ENCODE data around the gene TAS2R1. TPM values are rescaled to one million over a fixed set of nuclear protein-coding genes. Genes with fewer than 3 reads are reported as not detected.
A peak's percentile ranks its signal among the peaks of the same experiment; 100 is the strongest.

Gene TAS2R1
- 0.12 TPM in 2 replicates for polyA plus RNA-seq (2013)

- no peaks in the 10 kb centered on the region for H3K27me3 ChIP-seq (ENCODE audit: insufficient read depth, low read length)
- H3K27ac ChIP-seq (ENCODE audit: low read depth, low read length) = no peak within 1 kb of the TSS
- no peaks in the 10 kb centered on the region for H3K9me3 ChIP-seq (ENCODE audit: insufficient read depth, low read depth, low read length)
- no peak within 1 kb of the TSS for H3K14ac ChIP-seq (ENCODE audit: low read length)
- no peaks in the 10 kb centered on the region for H3K79me2 ChIP-seq (ENCODE audit: control insufficient read depth, insufficient read depth, low read length, poor library complexity)
- no peak within 1 kb of the TSS for H2BK5ac ChIP-seq (ENCODE audit: low read depth, low read length, poor library complexity)
- H3K79me1 ChIP-seq (ENCODE audit: low read length) = no peaks in the 10 kb centered on the region
- no peak within 1 kb of the TSS for H4K8ac ChIP-seq (ENCODE audit: low read depth, low read length)
- no CpG with 5 or more reads among the region's 1 CpG for WGBS (ENCODE audit: extremely low coverage, insufficient coverage, insufficient read length)
- no peak within 1 kb of the TSS for H4K12ac ChIP-seq (ENCODE audit: low read depth, low read length)
- H3K4me2 ChIP-seq (ENCODE audit: low read length) = no peak within 1 kb of the TSS
- no peak for DNase-seq
- no peak within 1 kb of the TSS for H2BK120ac ChIP-seq (ENCODE audit: insufficient read depth, low read length, poor library complexity)
- H3K4me3 ChIP-seq (ENCODE audit: low read depth, low read length) = no peak within 1 kb of the TSS
- H2AK5ac ChIP-seq (ENCODE audit: low read length) = no peak within 1 kb of the TSS
- H2BK12ac ChIP-seq (ENCODE audit: low read length) = no peak within 1 kb of the TSS
- H3K18ac ChIP-seq (ENCODE audit: low read length) = no peak within 1 kb of the TSS
- no peak within 1 kb of the TSS for H4K91ac ChIP-seq (ENCODE audit: low read depth, low read length)
- H3K36me3 ChIP-seq (ENCODE audit: control insufficient read depth in 1 of 2, insufficient read depth in 2 of 2, low read length in 2 of 2) = no peaks in the 10 kb centered on the region
- no peak within 1 kb of the TSS for H3K23ac ChIP-seq (ENCODE audit: low read length)
- H2AFZ ChIP-seq (ENCODE audit: insufficient read depth, low read length, poor library complexity) = no peak within 1 kb of the TSS
- no peak within 1 kb of the TSS for H3K9ac ChIP-seq (ENCODE audit: low read length)
- H3K4me1 ChIP-seq (ENCODE audit: control insufficient read depth in 1 of 2, insufficient read depth in 2 of 2, low read length in 2 of 2) = no peaks in the 10 kb centered on the region
- H3K4ac ChIP-seq (ENCODE audit: low read depth, low read length) = no peak within 1 kb of the TSS
Measured at GRCh38 chr5:9630251-9630650, at the start of gene TAS2R1. Gene TAS2R1, minus strand, starts transcription at chr5:9630351. Its CDS starts 319 bp downstream, at chr5:9630032.

GRCh38 chr5:9670371-9670770 is 40.2 kb upstream of the TAS2R1 start:
- no peaks in the 10 kb centered on the region for H3K36me3 ChIP-seq (ENCODE audit: control insufficient read depth in 1 of 2, insufficient read depth in 2 of 2, low read length in 2 of 2)
- H2AFZ ChIP-seq (ENCODE audit: insufficient read depth, low read length, poor library complexity) = no peak overlapping the region
- no peak overlapping the region for H3K4ac ChIP-seq (ENCODE audit: low read depth, low read length)
- H3K9me3 ChIP-seq (ENCODE audit: insufficient read depth, low read depth, low read length) = peaks cover 3% of the 10 kb centered on the region
- no peaks in the 10 kb centered on the region for H3K79me2 ChIP-seq (ENCODE audit: control insufficient read depth, insufficient read depth, low read length, poor library complexity)
- no peak overlapping the region for H3K27ac ChIP-seq (ENCODE audit: low read depth, low read length)
- no peak overlapping the region for H4K91ac ChIP-seq (ENCODE audit: low read depth, low read length)
- no peak overlapping the region for H3K9ac ChIP-seq (ENCODE audit: low read length)
- H2BK5ac ChIP-seq (ENCODE audit: low read depth, low read length, poor library complexity) = no peak overlapping the region
- H3K4me3 ChIP-seq (ENCODE audit: low read depth, low read length) = no peak overlapping the region
- H2BK120ac ChIP-seq (ENCODE audit: insufficient read depth, low read length, poor library complexity) = no peak overlapping the region
- no peak overlapping the region for H2BK12ac ChIP-seq (ENCODE audit: low read length)
- H2AK5ac ChIP-seq (ENCODE audit: low read length) = no peak overlapping the region
- WGBS (ENCODE audit: extremely low coverage, insufficient coverage, insufficient read length) = no CpG with 5 or more reads among the region's 1 CpG
- H4K12ac ChIP-seq (ENCODE audit: low read depth, low read length) = no peak overlapping the region
- H3K23ac ChIP-seq (ENCODE audit: low read length) = no peak overlapping the region
- no peak overlapping the region for H4K8ac ChIP-seq (ENCODE audit: low read depth, low read length)
- no peak overlapping the region for H3K4me2 ChIP-seq (ENCODE audit: low read length)
- no peak for DNase-seq
- no peak overlapping the region for H3K18ac ChIP-seq (ENCODE audit: low read length)
- peaks cover 2% of the 10 kb centered on the region for H3K79me1 ChIP-seq (ENCODE audit: low read length)
- no peaks in the 10 kb centered on the region for H3K27me3 ChIP-seq (ENCODE audit: insufficient read depth, low read length)
- H3K14ac ChIP-seq (ENCODE audit: low read length) = no peak overlapping the region
- H3K4me1 ChIP-seq (ENCODE audit: control insufficient read depth in 1 of 2, insufficient read depth in 2 of 2, low read length in 2 of 2) = peaks cover 0 to 4% of the 10 kb centered on the region in 2 experiments

- no CpG with 5 or more reads among the region's 2 CpGs for WGBS (ENCODE audit: extremely low coverage, insufficient coverage, insufficient read length)
- no peak overlapping the region for H4K12ac ChIP-seq (ENCODE audit: low read depth, low read length)
Measured at GRCh38 chr5:9667906-9668305, 37.8 kb upstream of the TAS2R1 start.

GRCh38 chr5:9663891-9664290 is 33.7 kb upstream of the TAS2R1 start:
- H2AK5ac ChIP-seq (ENCODE audit: low read length) = no peak overlapping the region
- no CpG with 5 or more reads among the region's 6 CpGs for WGBS (ENCODE audit: extremely low coverage, insufficient coverage, insufficient read length)

More at GRCh38 chr5:9667906-9668305, 37.8 kb upstream of the TAS2R1 start:
- Histone ChIP-seq H2BK5ac (ENCODE audit: low read depth, low read length, poor library complexity) (no peak overlapping the region), H3K9ac (ENCODE audit: low read length) (no peak overlapping the region), H3K79me2 (ENCODE audit: control insufficient read depth, insufficient read depth, low read length, poor library complexity) (no peaks in the 10 kb centered on the region), H3K4ac (ENCODE audit: low read depth, low read length) (no peak overlapping the region), H3K4me2 (ENCODE audit: low read length) (no peak overlapping the region), H2AK5ac (ENCODE audit: low read length) (no peak overlapping the region), H3K18ac (ENCODE audit: low read length) (no peak overlapping the region), H3K4me3 (ENCODE audit: low read depth, low read length) (no peak overlapping the region), H3K9me3 (ENCODE audit: insufficient read depth, low read depth, low read length) (peaks cover 3% of the 10 kb centered on the region), H2AFZ (ENCODE audit: insufficient read depth, low read length, poor library complexity) (no peak overlapping the region), H4K8ac (ENCODE audit: low read depth, low read length) (no peak overlapping the region), H3K79me1 (ENCODE audit: low read length) (peaks cover 4% of the 10 kb centered on the region), H3K4me1 (ENCODE audit: control insufficient read depth in 1 of 2, insufficient read depth in 2 of 2, low read length in 2 of 2) (peaks cover 0 to 7% of the 10 kb centered on the region in 2 experiments), H4K91ac (ENCODE audit: low read depth, low read length) (no peak overlapping the region), H3K36me3 (ENCODE audit: control insufficient read depth in 1 of 2, insufficient read depth in 2 of 2, low read length in 2 of 2) (no peaks in the 10 kb centered on the region), H3K27ac (ENCODE audit: low read depth, low read length) (no peak overlapping the region), H3K14ac (ENCODE audit: low read length) (no peak overlapping the region), H2BK12ac (ENCODE audit: low read length) (no peak overlapping the region), H3K27me3 (ENCODE audit: insufficient read depth, low read length) (no peaks in the 10 kb centered on the region), H3K23ac (ENCODE audit: low read length) (no peak overlapping the region), H2BK120ac (ENCODE audit: insufficient read depth, low read length, poor library complexity) (no peak overlapping the region)
- peak in 1 of 2 donors; percentile 50 for DNase-seq

More at GRCh38 chr5:9663891-9664290, 33.7 kb upstream of the TAS2R1 start:
- H4K12ac ChIP-seq (ENCODE audit: low read depth, low read length) = no peak overlapping the region
- no peak overlapping the region for H3K23ac ChIP-seq (ENCODE audit: low read length)
- no peak overlapping the region for H3K27ac ChIP-seq (ENCODE audit: low read depth, low read length)
- no peak overlapping the region for H3K4ac ChIP-seq (ENCODE audit: low read depth, low read length)
- H2BK12ac ChIP-seq (ENCODE audit: low read length) = peak overlapping the region; percentile 55
- no peaks in the 10 kb centered on the region for H3K36me3 ChIP-seq (ENCODE audit: control insufficient read depth in 1 of 2, insufficient read depth in 2 of 2, low read length in 2 of 2)
- DNase-seq = peak; percentile 77 to 82
- no peak overlapping the region for H3K4me3 ChIP-seq (ENCODE audit: low read depth, low read length)
- peak overlapping the region; percentile 16 for H2BK120ac ChIP-seq (ENCODE audit: insufficient read depth, low read length, poor library complexity)
- H3K9me3 ChIP-seq (ENCODE audit: insufficient read depth, low read depth, low read length) = peaks cover 3% of the 10 kb centered on the region
- no peak overlapping the region for H3K4me2 ChIP-seq (ENCODE audit: low read length)
- no peak overlapping the region for H3K14ac ChIP-seq (ENCODE audit: low read length)
- peaks cover 3% of the 10 kb centered on the region for H3K79me2 ChIP-seq (ENCODE audit: control insufficient read depth, insufficient read depth, low read length, poor library complexity)
- no peak overlapping the region for H2AFZ ChIP-seq (ENCODE audit: insufficient read depth, low read length, poor library complexity)
- no peak overlapping the region for H4K8ac ChIP-seq (ENCODE audit: low read depth, low read length)
- H3K9ac ChIP-seq (ENCODE audit: low read length) = no peak overlapping the region
- H2BK5ac ChIP-seq (ENCODE audit: low read depth, low read length, poor library complexity) = no peak overlapping the region
- peaks cover 3 to 17% of the 10 kb centered on the region in 2 experiments for H3K4me1 ChIP-seq (ENCODE audit: control insufficient read depth in 1 of 2, insufficient read depth in 2 of 2, low read length in 2 of 2)
- H3K79me1 ChIP-seq (ENCODE audit: low read length) = peaks cover 26% of the 10 kb centered on the region
- peak overlapping the region; percentile 20 for H4K91ac ChIP-seq (ENCODE audit: low read depth, low read length)
- H3K27me3 ChIP-seq (ENCODE audit: insufficient read depth, low read length) = no peaks in the 10 kb centered on the region
- H3K18ac ChIP-seq (ENCODE audit: low read length) = no peak overlapping the region

Measured in trophoblast cell (in vitro differentiated cells and primary cell).